Activated CD4-positive, alpha-beta T cell treated with anti-CD3 and anti-CD28 coated beads, Interleukin-2, Interleukin-4, amounts not matched to agents 100 ng/mL and 50 ng/mL, durations not matched to agents 16 hours and 8 hours (primary cell): Measurements from ENCODE around the gene DIP2B.
"Not testable (repeated sequence)": the region's sequence is repeated elsewhere in the genome, so short reads cannot be mapped to it uniquely, and the experiment has no call there.

Source experiments
- DNase-seq: peaks from one replicate; pipeline ENCODE4 v3.0.0-alpha.2; 2020; ENCODE audit warnings: low spot score

Gene DIP2B

GRCh38 chr12:50520416-50521207 lies 15.8 kb downstream of the DIP2B start:
- no peak for DNase-seq

GRCh38 chr12:50521781-50522180 lies 17.0 kb downstream of the DIP2B start:
- not testable (repeated sequence) for DNase-seq

- no peak for DNase-seq
Observed at GRCh38 chr12:50523772-50524171, 19.0 kb downstream of the DIP2B start.

GRCh38 chr12:50524621-50525020 lies 19.8 kb downstream of the DIP2B start:
- no peak for DNase-seq

GRCh38 chr12:50525422-50525821 lies 20.6 kb downstream of the DIP2B start:
- no peak for DNase-seq

GRCh38 chr12:50527359-50527726 lies 22.6 kb downstream of the DIP2B start:
- DNase-seq, result no peak

- no peak for DNase-seq
Observed at GRCh38 chr12:50528800-50529199, 24.0 kb downstream of the DIP2B start.

- no peak for DNase-seq
Observed at GRCh38 chr12:50529345-50529744, 24.6 kb downstream of the DIP2B start.

- DNase-seq, result no peak
Observed at GRCh38 chr12:50530532-50530931, 25.7 kb downstream of the DIP2B start.

- no peak for DNase-seq
Observed at GRCh38 chr12:50533203-50533584, 28.4 kb downstream of the DIP2B start.

GRCh38 chr12:50533971-50534370 lies 29.2 kb downstream of the DIP2B start:
- no peak for DNase-seq

- no peak for DNase-seq
Observed at GRCh38 chr12:50536831-50537537, 32.2 kb downstream of the DIP2B start.

- DNase-seq, result no peak
Observed at GRCh38 chr12:50537538-50537919, 32.7 kb downstream of the DIP2B start.

- no peak for DNase-seq
Observed at GRCh38 chr12:50538182-50538581, 33.4 kb downstream of the DIP2B start.

- no peak for DNase-seq
Observed at GRCh38 chr12:50541139-50541538, 36.4 kb downstream of the DIP2B start.

GRCh38 chr12:50542448-50542847 lies 37.7 kb downstream of the DIP2B start:
- peak; percentile 82 for DNase-seq

- DNase-seq, result not testable (repeated sequence)
Observed at GRCh38 chr12:50543188-50543587, 38.4 kb downstream of the DIP2B start.

GRCh38 chr12:50545213-50545612 lies 40.4 kb downstream of the DIP2B start:
- DNase-seq, result no peak

- no peak for DNase-seq
Observed at GRCh38 chr12:50545786-50546185, 41.0 kb downstream of the DIP2B start.

GRCh38 chr12:50546441-50547318 lies 41.9 kb downstream of the DIP2B start:
- DNase-seq, result no peak

- DNase-seq, result no peak
Observed at GRCh38 chr12:50547742-50548141, 43.0 kb downstream of the DIP2B start.

- no peak for DNase-seq
Observed at GRCh38 chr12:50549885-50550284, 45.1 kb downstream of the DIP2B start.
